CD4-positive, alpha-beta T cell treated with Interleukin-1 beta for 1 hour (primary cell): ENCODE measurements around the gene GALNT2.

Experiments
- DNase-seq, 2 donors: peaks; one replicate each; pipeline ENCODE4 v3.0.0-alpha.2; 2020 to 2022

The GALNT2 gene

GRCh38 chr1:230286166-230286889, 219.3 kb downstream of the GALNT2 start:
- DNase-seq, result no peak

- no peak for DNase-seq
Measured at GRCh38 chr1:230286890-230287269, 219.8 kb downstream of the GALNT2 start.

- DNase-seq, result no peak
Measured at GRCh38 chr1:230287674-230288315, 220.8 kb downstream of the GALNT2 start.

GRCh38 chr1:230288641-230289349, 221.8 kb downstream of the GALNT2 start:
- DNase-seq, result no peak

- no peak for DNase-seq
Measured at GRCh38 chr1:230289350-230289644, 222.3 kb downstream of the GALNT2 start.

GRCh38 chr1:230291731-230292620, 224.9 kb downstream of the GALNT2 start:
- DNase-seq, result peak in 1 of 2 donors; percentile 69

- no peak for DNase-seq
Measured at GRCh38 chr1:230292689-230293389, 225.8 kb downstream of the GALNT2 start.

GRCh38 chr1:230293390-230293700, 226.3 kb downstream of the GALNT2 start:
- DNase-seq, result no peak

- DNase-seq, result no peak
Measured at GRCh38 chr1:230295367-230295766, 228.3 kb downstream of the GALNT2 start.

GRCh38 chr1:230299191-230300006, 232.4 kb downstream of the GALNT2 start:
- no peak for DNase-seq

GRCh38 chr1:230300322-230301301, 233.6 kb downstream of the GALNT2 start:
- peak in 1 of 2 donors; percentile 32 for DNase-seq

- DNase-seq, result no peak
Measured at GRCh38 chr1:230301322-230301721, 234.3 kb downstream of the GALNT2 start.

GRCh38 chr1:230301822-230302221, 234.8 kb downstream of the GALNT2 start:
- no peak for DNase-seq

- no peak for DNase-seq
Measured at GRCh38 chr1:230303069-230303468, 236.0 kb downstream of the GALNT2 start.

GRCh38 chr1:230303822-230304221, 236.8 kb downstream of the GALNT2 start:
- no peak for DNase-seq

- DNase-seq, result peak; percentile 7 to 34
Measured at GRCh38 chr1:230306169-230306568, 239.1 kb downstream of the GALNT2 start.

GRCh38 chr1:230307213-230307612, 240.2 kb downstream of the GALNT2 start:
- no peak for DNase-seq

GRCh38 chr1:230308039-230308438, 241.0 kb downstream of the GALNT2 start:
- no peak for DNase-seq

GRCh38 chr1:230308821-230309220, 241.8 kb downstream of the GALNT2 start:
- DNase-seq, result no peak

GRCh38 chr1:230309646-230310177, 242.7 kb downstream of the GALNT2 start:
- no peak for DNase-seq
